Testis (tissue), 3 donors: ENCODE data around the gene C16orf54. TPM values are rescaled to one million over a fixed set of nuclear protein-coding genes. Genes with fewer than 3 reads are reported as not detected.
"Not testable (repeated sequence)": the region's sequence is repeated elsewhere in the genome, so short reads cannot be mapped to it uniquely, and the experiment has no call there.

Experiments
- DNase-seq: peaks from one replicate; pipeline ENCODE4 v3.0.0-alpha.2; 2019
- H3K27ac ChIP-seq, 2 donors: fragments of 200-600 bp; sonication (generic); one replicate each; pipeline ENCODE4 v1.5.1; 2019
- H3K27me3 ChIP-seq: fragments of 200-600 bp; sonication (generic); one replicate; pipeline ENCODE4 v1.5.1; 2019
- H3K36me3 ChIP-seq: fragments of 200-600 bp; sonication (generic); one replicate; pipeline ENCODE4 v1.5.1; 2017; ENCODE audit warnings: low read depth; ENCODE audit errors: missing control alignments
- H3K4me1 ChIP-seq: fragments of 200-600 bp; sonication (generic); one replicate; pipeline ENCODE4 v1.5.1; 2019
- H3K4me3 ChIP-seq, 2 donors: fragments of 200-600 bp; sonication (generic); one replicate each; pipeline ENCODE4 v1.5.1; 2017 to 2019
- H3K9me3 ChIP-seq: fragments of 200-600 bp; sonication (generic); one replicate; pipeline ENCODE4 v1.5.1; 2017
- POLR2A ChIP-seq: fragments of 450-650 bp; IDR thresholded peaks from one replicate; pipeline ENCODE4 v1.6.1; 2017; ENCODE audit warnings: antibody characterized with exemption, mild to moderate bottlenecking, moderate library complexity
- WGBS, 2 donors: methylation state at CpG; one replicate each; pipeline ENCODE4 v1.1.5; 2018; 5-methylcytosine and 5-hydroxymethylcytosine counted together
- intact Hi-C: fragments of 100-400 bp; cut with DNase I; formaldehyde crosslinking; loops from one replicate; pipeline ENCODE4 v1.15.1; 2023; ENCODE audit warnings: low total_unique reads
- polyA plus RNA-seq: library from polyadenylated mRNA; stranded (reverse); fragments of 350-450 nt; fragmentation: Illumina TruSeq; extraction: RNeasy Lipid Tissue Mini Kit (QIAGEN cat#74804); gene quantifications from one replicate; pipeline ENCODE4 v1.2.3, GENCODE V29; 2014; ENCODE audit warnings: low read depth, low replicate concordance; ENCODE audit not compliant: insufficient read depth
- total RNA-seq, 2 donors: library from RNA; depleted of rRNA; stranded (reverse); fragments of >200 nt; gene quantifications; one replicate each; pipeline ENCODE4 v1.2.3, GENCODE V29; 2016
- TF ChIP-seq, protein P1 (sequence below), 3 experiments: fragments of 450-650 bp in 2 of 3; fragments of 200-600 bp in 1 of 3; sonication (generic) in 1 of 3; IDR thresholded peaks; one replicate each; pipeline ENCODE4 v1.5.1; 2016 to 2019; ENCODE audit warnings: antibody characterized with exemption in 3 of 3, mild to moderate bottlenecking in 2 of 3, moderate library complexity in 1 of 3

C16orf54 gene
- total and polyA plus RNA-seq, 3 donors from 2014 or later, result 0.31 to 1.1 (median 0.79) TPM

DNA sequence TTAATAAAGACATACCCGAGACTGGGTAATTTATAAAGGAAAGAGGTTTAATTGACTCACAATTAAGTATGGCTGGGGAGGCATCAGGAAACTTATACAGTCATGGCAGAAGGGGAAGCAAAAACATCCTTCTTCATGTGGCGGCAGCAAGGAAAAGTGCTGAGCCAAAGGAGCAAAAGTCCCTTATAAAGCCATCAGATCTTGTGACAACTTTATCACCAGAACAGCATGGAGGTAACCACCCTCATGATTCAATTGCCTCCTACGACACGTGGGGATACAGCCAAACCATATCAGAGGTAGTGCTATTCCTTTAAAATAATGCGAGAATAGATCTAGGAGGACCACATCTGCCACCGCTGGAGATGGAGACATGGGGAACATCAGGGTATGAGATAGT lies 9.0 kb downstream of the C16orf54 start:
- Histone ChIP-seq H3K27me3 (no peaks in the 10 kb centered on the region), H3K27ac (no peak overlapping the region), H3K4me1 (no peaks in the 10 kb centered on the region), H3K4me3 (no peak overlapping the region), H3K9me3 (no peaks in the 10 kb centered on the region), H3K36me3 (no peaks in the 10 kb centered on the region)
- no peak for TF ChIP-seq POLR2A
- TF ChIP-seq, protein P1, sequence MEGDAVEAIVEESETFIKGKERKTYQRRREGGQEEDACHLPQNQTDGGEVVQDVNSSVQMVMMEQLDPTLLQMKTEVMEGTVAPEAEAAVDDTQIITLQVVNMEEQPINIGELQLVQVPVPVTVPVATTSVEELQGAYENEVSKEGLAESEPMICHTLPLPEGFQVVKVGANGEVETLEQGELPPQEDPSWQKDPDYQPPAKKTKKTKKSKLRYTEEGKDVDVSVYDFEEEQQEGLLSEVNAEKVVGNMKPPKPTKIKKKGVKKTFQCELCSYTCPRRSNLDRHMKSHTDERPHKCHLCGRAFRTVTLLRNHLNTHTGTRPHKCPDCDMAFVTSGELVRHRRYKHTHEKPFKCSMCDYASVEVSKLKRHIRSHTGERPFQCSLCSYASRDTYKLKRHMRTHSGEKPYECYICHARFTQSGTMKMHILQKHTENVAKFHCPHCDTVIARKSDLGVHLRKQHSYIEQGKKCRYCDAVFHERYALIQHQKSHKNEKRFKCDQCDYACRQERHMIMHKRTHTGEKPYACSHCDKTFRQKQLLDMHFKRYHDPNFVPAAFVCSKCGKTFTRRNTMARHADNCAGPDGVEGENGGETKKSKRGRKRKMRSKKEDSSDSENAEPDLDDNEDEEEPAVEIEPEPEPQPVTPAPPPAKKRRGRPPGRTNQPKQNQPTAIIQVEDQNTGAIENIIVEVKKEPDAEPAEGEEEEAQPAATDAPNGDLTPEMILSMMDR (IDR thresholded peaks at IDR 0.05), result no peak
- no peak for DNase-seq
- 72 to 81% methylated on average over 6 of the region's 6 CpGs for WGBS, 2 donors
- intact Hi-C loops, result no loop called here

DNA sequence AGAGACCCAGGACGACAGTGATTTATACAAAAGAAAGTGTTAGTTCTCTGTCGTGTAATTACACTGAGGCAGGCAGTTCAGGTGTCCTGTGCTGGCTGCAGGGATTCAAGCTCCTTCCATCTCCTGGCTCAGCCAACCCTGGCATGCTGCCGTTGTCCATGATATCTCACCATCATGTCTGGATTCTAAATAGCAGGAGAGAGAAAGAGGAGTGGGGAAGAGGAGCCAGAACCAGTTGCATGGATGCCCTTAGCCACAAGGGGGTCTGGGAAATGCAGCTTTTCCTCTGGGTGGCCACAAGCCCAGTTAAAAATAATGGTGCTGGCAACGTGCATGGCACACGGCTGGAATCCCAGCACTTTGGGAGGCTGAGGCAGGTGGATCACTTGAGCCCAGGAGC lies 9.7 kb downstream of the C16orf54 start:
- no peaks in the 10 kb centered on the region for H3K36me3 ChIP-seq
- intact Hi-C loops, result no loop called here
- TF ChIP-seq POLR2A, result no peak
- TF ChIP-seq, protein P1 (IDR thresholded peaks at IDR 0.05), result no peak
- no peaks in the 10 kb centered on the region for H3K9me3 ChIP-seq
- H3K27ac ChIP-seq, result no peak overlapping the region
- DNase-seq, result no peak
- no peaks in the 10 kb centered on the region for H3K27me3 ChIP-seq
- 55 to 64% methylated on average over 5 of the region's 5 CpGs for WGBS, 2 donors
- H3K4me1 ChIP-seq, result no peaks in the 10 kb centered on the region
- H3K4me3 ChIP-seq, result no peak overlapping the region

DNA sequence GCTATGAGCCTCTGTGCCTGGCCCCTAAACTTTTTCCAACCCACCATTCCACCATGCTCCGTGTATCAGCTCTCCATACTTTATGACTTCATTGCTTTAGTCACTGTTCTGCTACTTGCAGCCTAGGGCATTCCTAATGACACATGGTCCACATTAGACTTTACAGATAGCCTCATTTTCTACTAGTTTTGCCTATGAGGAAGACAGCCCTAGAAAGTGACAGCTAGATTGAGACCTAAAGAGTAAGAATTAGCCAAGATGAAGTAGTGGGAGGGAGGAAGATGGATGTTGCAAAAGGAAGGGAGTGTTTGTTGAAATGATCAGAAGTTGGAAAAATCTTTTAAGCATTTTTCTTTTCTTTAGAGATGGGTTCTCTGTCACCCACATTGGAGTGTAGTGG lies 11.0 kb downstream of the C16orf54 start:
- intact Hi-C loops, result no loop called here

DNA sequence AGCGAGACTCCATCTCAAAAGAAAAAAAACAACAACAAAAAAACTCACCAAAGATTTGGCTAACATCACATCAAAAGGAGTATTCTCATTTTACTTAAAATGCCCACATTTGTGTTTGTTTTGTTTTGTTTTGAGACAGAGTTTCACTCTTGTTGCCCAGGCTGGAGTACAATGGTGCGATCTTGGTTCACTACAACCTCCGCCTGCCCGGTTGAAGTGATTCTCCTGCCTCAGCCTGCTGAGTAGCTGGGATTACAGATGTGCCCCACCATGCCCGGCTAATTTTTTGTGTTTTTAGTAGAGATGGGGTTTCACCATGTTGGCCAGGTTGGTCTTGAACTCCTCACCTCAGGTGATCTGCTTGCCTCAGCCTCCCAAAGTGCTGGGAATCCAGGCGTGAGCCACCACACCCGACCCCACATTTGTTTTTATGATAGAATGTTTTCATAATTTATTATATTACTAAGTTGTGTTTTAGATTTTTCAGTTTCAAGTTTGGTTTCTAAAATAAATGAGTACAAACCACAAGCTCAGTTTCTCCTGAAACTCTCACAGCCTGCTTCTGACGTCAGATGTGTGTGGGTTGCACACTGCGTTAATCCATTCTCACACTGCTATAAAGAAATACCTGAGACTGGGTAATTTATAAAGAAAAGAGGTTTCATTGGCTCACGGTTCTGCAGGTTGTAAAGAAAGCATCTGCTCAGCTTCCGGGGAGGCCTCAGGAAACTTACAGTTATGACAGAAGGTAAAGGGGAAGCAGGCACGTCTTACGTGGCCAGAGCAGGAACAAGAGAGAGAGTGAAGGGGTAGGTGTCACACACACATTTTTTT lies 13.8 kb downstream of the C16orf54 start:
- H3K36me3 ChIP-seq, H3K27ac ChIP-seq, H3K27me3 ChIP-seq, H3K4me3 ChIP-seq, DNase-seq, H3K9me3 ChIP-seq, H3K4me1 ChIP-seq, intact Hi-C loops: not testable (repeated sequence)
- 87 to 90% methylated on average over 13 of the region's 13 CpGs for WGBS, 2 donors

More for the DNA sequence above, 11.0 kb downstream of the C16orf54 start:
- TF ChIP-seq, protein P1 (IDR thresholded peaks at IDR 0.05), result no peak
- TF ChIP-seq POLR2A, result no peak
- no peaks in the 10 kb centered on the region for H3K27me3 ChIP-seq
- no peaks in the 10 kb centered on the region for H3K4me1 ChIP-seq
- H3K9me3 ChIP-seq, result no peaks in the 10 kb centered on the region
- 35 to 82% methylated on average over 1 of the region's 1 CpG for WGBS, 2 donors
- no peak for DNase-seq
- no peak overlapping the region for H3K4me3 ChIP-seq
- no peaks in the 10 kb centered on the region for H3K36me3 ChIP-seq
- no peak overlapping the region for H3K27ac ChIP-seq

DNA sequence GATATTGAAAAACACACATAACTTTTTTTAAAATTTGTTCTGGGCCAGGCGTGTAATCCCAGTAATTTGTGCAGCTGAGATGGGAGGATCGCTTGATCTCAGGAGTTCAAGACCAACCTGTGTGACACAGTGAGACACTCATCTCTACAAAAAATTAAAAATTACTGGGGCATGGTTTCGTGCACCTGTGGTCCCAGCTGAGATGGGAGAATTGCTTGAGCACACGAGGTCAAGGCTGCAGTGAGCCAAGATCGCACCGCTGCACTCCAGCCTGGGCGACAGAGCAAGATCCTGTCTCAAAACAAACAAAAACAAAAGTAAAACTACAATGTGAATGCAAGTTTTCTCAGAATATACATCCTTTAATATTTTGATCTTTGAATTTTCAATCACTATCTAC lies 15.1 kb downstream of the C16orf54 start:
- no peak overlapping the region for H3K4me3 ChIP-seq
- H3K27me3 ChIP-seq, result no peaks in the 10 kb centered on the region
- H3K27ac ChIP-seq, result no peak overlapping the region
- no peaks in the 10 kb centered on the region for H3K4me1 ChIP-seq
- 60 to 61% methylated on average over 7 of the region's 7 CpGs for WGBS, 2 donors
- intact Hi-C loops, result no loop called here
- no peak for TF ChIP-seq POLR2A
- TF ChIP-seq, protein P1 (IDR thresholded peaks at IDR 0.05), result no peak
- H3K36me3 ChIP-seq, result no peaks in the 10 kb centered on the region
- no peaks in the 10 kb centered on the region for H3K9me3 ChIP-seq
- DNase-seq, result no peak
